ENCODE measurements around the gene FAR2.

DNA sequence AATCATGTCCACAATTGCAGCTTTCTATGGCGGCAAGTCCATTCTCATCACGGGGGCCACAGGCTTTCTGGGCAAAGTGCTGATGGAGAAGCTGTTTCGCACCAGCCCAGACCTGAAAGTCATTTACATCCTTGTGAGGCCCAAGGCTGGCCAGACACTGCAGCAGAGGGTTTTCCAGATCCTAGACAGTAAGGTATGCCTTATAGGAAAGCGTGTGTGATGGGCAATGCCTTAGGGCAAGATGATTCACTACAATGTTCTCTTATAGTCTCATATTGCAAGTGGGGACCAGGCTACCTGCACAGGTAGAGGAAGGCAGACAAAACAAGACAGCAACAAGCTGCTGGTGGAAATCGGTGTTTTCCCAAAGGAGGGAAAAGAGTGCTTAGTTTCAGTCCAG lies 121.4 kb downstream of the FAR2 start:
- no peak for TF ChIP-seq EZH2phosphoT487 (IDR thresholded peaks at IDR 0.05; ENCODE audit: borderline replicate concordance, low read depth)
- TF ChIP-seq, protein P1, sequence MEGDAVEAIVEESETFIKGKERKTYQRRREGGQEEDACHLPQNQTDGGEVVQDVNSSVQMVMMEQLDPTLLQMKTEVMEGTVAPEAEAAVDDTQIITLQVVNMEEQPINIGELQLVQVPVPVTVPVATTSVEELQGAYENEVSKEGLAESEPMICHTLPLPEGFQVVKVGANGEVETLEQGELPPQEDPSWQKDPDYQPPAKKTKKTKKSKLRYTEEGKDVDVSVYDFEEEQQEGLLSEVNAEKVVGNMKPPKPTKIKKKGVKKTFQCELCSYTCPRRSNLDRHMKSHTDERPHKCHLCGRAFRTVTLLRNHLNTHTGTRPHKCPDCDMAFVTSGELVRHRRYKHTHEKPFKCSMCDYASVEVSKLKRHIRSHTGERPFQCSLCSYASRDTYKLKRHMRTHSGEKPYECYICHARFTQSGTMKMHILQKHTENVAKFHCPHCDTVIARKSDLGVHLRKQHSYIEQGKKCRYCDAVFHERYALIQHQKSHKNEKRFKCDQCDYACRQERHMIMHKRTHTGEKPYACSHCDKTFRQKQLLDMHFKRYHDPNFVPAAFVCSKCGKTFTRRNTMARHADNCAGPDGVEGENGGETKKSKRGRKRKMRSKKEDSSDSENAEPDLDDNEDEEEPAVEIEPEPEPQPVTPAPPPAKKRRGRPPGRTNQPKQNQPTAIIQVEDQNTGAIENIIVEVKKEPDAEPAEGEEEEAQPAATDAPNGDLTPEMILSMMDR (IDR thresholded peaks at IDR 0.05): no peak
- TF ChIP-seq EP300 (IDR thresholded peaks at IDR 0.05; ENCODE audit: borderline replicate concordance in 1 of 2, low read depth in 1 of 2, low read length in 1 of 2): no peak
- no peak for TF ChIP-seq RFX5 (IDR thresholded peaks at IDR 0.05; ENCODE audit: low read length)
- no peak for TF ChIP-seq RAD21 (IDR thresholded peaks at IDR 0.05; ENCODE audit: low read length)
